T47D (cell line): ENCODE results near the gene ICAM5.
A peak's percentile ranks its signal among the peaks of the same experiment; 100 is the strongest.

Experiments
- DNase-seq, 2 experiments: peaks; one replicate each; pipeline versions ENCODE4 v3.0.0 to v3.0.0-alpha.2; 2011 to 2012; ENCODE audit warnings: low read depth in 1 of 2, low spot score in 1 of 2
- JUND ChIP-seq: IDR thresholded peaks from 2 replicates; pipeline ENCODE4 v1.6.1; 2012; ENCODE audit warnings: low read depth
- in situ Hi-C: cut with HindIII; loops from 2 replicates; pipeline ENCODE4 v1.10.0; 2016; ENCODE audit warnings: low sequenced_read_pairs, low pct_unique_long_range_greater_than_20kb

ICAM5 gene

GRCh38 chr19:10320602-10321416, 31.1 kb downstream of the ICAM5 start:
- TF ChIP-seq JUND, result no peak

DNA sequence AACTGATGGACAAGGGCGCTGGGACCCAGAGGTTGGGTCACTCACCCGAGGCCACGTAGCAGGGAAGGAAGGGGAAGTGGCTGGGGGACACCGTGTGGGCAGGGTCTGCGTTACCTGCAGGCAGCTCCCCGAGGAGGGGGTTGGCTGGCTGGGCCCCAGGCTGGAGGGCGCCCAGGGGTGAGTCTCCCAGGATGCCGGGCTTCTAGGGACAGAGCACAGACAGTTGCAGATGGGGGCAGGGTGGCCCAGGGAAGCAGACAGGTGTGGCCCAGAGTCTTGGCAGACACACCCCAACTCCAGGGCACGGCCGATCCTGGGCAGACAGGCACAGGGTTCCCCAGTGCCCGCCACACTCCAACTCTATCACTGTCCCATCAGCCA, 31.7 kb downstream of the ICAM5 start:
- no peak for TF ChIP-seq JUND
- no peak for DNase-seq
- in situ Hi-C loops, result no loop called here

More at GRCh38 chr19:10320602-10321416, 31.1 kb downstream of the ICAM5 start:
- DNase-seq, result no peak
- in situ Hi-C loops, result no loop called here

DNA sequence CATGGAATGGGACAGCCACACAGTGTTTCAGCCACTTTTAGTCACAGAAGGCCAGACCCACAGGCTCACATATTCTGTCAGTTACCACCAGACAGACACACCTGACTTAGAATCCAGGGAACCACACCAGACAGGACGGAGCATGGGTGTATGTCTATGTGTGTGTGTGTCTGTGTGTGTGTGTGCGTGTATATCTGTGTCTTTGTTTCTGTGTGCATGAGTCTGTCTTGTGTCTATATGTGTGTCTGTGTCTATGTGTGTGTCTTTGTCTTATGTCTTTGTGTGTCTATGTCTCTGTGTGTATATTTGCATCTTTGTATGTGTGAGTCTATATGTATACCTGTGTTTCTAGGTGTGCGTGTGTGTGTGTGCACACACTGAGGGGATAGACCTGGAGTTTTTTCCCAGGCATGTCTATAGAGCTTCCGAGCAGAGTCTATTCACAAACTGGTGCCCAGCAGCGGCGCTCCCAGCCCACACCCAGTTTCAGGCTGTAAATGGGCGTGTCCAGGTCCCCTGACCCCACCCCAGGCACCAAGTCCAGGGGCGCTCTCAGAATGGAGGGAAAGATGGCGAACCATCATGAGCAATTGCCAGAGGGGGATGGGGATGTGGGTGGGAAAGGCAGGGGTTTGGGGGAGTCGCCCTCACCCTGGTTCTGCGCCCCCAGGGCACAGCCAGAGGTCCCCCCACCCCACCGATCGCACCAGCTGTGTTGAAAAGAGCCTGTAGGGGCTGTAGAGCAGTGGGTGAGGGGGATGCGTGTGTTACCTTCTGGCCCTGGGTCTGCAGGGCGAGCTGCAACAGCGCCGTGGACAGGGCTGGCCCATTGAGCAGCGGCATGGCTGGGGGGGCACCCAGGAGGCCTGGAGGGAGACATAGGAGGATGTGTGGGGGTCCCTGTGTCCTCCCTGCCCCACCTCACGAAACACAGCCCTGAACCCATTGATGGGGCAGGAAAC, 32.4 kb downstream of the ICAM5 start:
- TF ChIP-seq JUND, result no peak
- in situ Hi-C loops, result no loop called here
- DNase-seq, result no peak

- in situ Hi-C loops, result no loop called here
- TF ChIP-seq JUND, result no peak
- no peak for DNase-seq
Observed at GRCh38 chr19:10325732-10326131, 36.0 kb downstream of the ICAM5 start.

- DNase-seq, result no peak
- no peak for TF ChIP-seq JUND
- in situ Hi-C loops, result no loop called here
Observed at GRCh38 chr19:10327793-10328192, 38.0 kb downstream of the ICAM5 start.

GRCh38 chr19:10328558-10329429, 39.0 kb downstream of the ICAM5 start:
- no peak for DNase-seq
- TF ChIP-seq JUND, result no peak
- in situ Hi-C loops, result no loop called here

- in situ Hi-C loops, result no loop called here
- no peak for TF ChIP-seq JUND
- DNase-seq, result no peak
Observed at GRCh38 chr19:10329555-10329954, 39.8 kb downstream of the ICAM5 start.

DNA sequence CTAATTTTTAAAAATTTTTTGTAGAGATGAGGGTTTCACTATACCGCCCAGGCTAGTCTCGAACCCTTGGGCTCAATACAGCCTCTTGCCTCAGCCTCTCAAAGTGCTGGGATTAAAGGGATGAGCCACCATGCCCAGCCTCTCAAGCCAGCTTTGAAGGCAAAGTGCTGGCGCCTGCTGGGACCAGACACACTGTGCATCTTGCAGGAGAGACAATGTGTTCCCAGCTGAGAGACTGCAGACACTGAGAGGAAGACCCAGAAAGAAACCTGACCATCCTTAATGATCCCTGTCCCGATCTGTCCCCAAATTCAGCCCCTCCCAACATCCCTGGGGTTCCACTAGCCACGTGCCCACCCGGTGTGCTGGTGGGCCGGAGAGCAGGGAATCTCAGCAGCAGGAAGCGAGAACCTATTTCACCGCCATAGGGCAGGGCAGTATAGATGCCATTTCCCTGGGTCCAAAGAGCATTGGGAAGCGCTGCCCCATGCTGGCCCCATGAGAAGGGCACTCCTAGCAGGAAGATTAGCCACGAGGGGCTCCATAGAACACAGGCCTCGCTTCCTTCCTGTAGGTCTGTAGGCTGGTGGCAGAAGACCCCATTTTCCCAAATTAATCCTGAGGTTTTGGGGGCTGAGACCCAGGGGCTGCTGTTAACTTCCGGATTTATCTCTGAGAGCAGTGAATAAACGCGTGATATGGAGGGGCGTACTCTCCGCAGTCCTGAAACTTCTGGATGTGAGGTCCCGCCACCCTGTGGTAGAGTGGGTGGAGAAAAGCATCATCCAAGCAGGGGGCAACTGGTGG, 42.6 kb downstream of the ICAM5 start:
- TF ChIP-seq JUND, result no peak
- DNase-seq, result no peak
- in situ Hi-C loops, result no loop called here

GRCh38 chr19:10332965-10333757, 43.4 kb downstream of the ICAM5 start, which contains the start of gene RAVER1:
Gene RAVER1 (minus strand): TSS chr19:10333529. CDS start chr19:10333507, 22 bp downstream.
- in situ Hi-C loops, result no loop called here
- no peak for TF ChIP-seq JUND
- peak; percentile 87 to 97 for DNase-seq

- TF ChIP-seq JUND, result no peak
- no peak for DNase-seq
Observed at GRCh38 chr19:10333758-10334587, 44.2 kb downstream of the ICAM5 start.

More at GRCh38 chr19:10333758-10334587, 44.2 kb downstream of the ICAM5 start:
- in situ Hi-C loops, result no loop called here
